NCI-H2171 treated with DMSO at 0.1 percent for 48 hours (cell line): Measurements from ENCODE around the gene TFF3.
A peak's percentile ranks its signal among the peaks of the same experiment; 100 is the strongest.

Source experiments
- DNase-seq: peaks from one replicate; lab custom pipeline; 2025; lab: John Stamatoyannopoulos, UW

Gene TFF3, protein sequence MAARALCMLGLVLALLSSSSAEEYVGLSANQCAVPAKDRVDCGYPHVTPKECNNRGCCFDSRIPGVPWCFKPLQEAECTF

DNA sequence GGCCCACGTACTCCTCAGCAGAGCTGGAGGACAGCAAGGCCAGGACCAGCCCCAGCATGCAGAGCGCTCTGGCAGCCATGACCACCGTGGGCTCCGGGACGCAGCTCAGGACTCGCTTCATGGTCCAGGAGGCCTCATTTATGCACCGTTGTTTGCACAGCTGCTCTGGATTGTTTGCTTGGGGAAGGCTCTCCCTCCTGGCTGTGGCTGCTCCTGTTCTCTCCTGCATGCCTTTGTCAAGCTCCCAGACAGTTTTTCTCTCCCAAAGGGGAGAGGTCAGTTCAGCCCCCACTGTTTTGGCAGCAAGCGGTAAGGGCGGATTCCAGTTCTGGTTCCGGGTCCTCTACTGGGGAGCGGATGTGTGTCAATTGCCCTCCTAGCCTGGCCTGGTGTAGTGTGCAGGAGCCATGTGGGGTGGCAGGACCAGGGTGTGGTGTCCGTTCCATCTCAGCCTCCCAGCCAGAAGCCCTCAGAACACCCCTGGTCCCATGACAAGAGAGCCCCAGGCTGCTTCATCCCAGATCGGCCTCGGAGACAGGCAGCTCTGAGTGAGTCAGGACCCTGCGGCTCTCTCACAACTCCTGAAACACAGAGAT, at the start of gene TFF3:
Gene TFF3 (minus strand): TSS at position 114 of the 596 bp plus-strand sequence. CDS start 35 bp downstream, at position 79.
- DNase-seq, result peak; percentile 50

DNA sequence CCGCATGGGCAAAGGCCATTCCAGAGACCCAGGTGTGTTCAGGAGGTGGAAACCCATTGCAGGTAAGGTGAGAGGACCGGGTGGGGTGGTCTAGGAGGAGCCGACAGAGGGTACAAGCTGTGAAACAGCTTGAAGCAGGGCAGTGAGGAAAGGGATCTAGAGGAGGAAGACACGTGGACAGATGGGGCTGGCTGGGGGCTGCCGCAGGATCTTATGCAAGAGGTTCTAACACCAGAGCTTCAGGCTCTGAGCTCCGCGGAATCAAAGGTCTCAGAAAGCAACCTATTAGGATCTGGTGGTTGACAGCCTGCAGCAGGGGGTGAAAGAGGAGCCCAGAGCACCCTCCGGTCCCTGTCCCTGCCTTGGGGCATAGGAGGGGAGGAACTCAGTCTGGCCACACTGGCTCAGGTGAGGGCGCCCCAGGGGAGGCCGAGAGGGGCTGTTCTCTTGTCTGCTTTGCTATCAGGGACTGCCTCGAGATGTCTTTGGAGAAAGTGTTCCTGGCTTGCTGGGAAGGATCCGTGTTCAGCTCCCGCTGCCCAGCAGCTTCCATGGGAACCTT, 49.2 kb upstream of the TFF3 start:
- DNase-seq, result peak; percentile 15

DNA sequence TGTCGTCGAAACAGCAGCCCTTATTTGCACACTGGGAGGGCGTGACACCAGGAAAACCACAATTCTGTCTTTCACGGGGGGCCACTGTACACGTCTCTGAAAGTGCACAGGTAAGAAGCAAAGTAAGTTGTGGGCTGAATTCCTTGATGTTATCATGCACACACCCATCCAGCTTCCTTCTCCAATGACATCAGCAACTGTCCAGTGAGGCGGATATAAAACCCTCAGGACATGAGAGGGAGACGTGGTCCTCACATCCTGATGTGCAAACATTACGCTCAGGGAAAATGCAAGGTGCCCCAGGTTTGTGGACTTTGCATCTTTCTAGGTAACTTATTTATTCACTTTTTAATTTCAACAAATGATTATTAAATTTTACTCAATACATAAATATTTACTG, 48.1 kb upstream of the TFF3 start:
- no peak for DNase-seq

DNA sequence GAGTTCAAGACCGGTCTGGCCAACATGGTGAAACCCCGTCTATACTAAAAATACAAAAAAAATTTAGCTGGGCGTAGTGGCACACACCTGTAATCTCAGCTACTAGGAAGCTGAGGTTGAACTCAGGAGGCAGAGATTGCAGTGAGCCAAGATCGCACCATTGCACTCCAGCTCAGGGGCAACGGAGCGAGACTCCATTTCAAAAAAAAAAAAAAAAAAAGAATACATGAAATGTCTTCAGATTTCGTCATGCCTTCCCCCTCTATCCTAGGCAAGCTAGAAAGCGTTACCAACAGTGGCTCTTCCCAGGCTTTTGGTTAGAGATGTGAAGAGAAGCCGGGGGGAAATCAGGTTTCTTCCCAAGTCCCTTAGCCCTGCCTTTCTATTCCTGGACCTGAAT, 47.5 kb upstream of the TFF3 start:
- DNase-seq, result peak; percentile 24

DNA sequence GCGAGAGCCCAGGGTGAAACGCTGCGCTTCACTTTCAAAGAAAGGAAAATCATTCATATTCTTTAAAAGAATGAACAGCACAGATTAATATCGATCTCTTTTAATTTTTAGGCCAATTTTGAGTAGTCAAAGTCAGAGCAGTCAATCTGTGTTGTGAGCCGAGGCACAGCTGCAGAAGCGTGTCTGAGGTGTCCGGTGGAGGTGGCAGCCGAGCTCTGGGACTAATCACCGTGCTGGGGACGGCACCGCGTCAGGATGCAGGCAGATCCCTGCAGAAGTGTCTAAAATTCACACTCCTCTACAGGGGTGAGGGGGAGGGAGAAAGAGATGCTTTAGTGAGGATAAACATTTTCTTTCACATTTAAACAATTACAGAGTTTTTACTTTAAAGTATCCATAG, 47.0 kb upstream of the TFF3 start:
- peak; percentile 32 for DNase-seq

DNA sequence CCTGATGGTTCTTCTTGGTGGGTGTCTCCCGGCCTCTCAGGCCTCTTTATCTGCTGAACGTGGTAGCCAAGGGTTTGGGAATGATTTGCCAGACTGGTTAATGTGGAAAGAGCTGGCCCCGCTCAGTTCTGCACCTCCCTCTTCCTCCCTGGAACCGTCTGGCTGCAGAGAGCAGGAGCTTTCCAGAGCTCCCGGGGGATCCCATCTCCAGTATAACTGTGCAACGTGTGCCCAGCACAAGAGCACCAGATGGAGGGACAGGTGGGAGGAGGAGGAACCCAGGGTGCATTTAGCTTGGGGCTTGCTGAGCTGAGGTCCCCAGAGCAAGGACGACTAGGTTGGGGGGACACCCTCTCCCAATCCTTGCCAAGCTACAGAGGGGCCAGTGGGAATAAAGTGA, 46.1 kb upstream of the TFF3 start:
- DNase-seq, result peak; percentile 98

DNA sequence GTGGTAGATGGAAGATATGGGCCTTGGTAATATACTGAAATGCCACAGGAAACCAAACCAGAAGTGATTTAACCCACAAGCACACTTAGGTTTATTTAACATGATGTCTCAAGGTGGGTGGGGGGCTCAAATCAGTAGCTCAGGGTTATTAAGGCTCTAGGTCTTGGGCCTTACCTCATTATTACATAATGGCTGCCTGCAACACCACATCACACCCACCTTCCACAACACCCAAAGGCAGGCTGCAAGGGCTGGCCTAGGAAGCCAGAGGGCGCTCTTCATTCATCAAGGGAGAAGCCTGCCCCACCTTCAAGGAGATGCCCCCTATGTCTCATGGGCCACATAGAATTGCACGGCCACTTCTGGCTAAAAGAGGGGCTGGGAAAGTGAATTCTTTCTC, 45.1 kb upstream of the TFF3 start:
- DNase-seq, result peak; percentile 25

DNA sequence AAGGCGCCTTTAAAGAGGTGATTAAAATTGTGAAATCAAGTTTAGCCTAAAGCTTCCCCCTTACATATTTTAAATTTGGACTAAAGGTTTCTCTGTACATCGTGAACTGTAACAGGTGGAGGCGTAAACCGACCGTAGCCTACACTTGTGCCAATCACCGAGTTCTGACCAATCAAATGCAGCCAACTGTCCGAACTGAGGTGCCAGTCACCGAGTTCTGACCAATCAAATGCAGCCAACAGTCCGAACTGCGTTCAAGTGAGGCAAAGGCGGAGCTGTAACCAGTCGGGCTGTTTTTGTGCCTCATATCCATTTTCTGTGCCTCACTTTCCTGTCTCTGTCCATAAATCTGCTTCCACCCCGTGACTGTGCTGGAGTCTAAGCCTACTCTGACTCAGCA, 43.7 kb upstream of the TFF3 start:
- DNase-seq, result no peak

DNA sequence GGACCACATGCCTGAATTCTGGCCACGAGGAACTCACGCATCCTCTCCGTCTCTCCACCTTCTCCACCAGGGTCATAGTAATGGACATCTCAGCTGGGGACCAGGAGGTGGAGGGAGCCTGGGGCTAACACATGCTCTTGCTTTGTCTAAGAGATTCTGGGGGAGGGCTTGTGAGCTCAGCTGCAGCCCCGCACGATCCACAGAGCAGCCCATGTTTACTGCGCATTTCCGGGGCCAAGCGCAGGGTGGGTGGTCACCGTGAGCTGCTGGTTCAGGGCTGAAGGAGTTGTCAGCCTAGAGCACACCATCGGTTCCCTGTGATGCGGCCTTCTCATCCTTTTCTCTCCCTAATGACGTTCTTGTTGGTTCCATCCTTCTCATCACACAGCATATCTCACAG, 43.1 kb upstream of the TFF3 start:
- no peak for DNase-seq

DNA sequence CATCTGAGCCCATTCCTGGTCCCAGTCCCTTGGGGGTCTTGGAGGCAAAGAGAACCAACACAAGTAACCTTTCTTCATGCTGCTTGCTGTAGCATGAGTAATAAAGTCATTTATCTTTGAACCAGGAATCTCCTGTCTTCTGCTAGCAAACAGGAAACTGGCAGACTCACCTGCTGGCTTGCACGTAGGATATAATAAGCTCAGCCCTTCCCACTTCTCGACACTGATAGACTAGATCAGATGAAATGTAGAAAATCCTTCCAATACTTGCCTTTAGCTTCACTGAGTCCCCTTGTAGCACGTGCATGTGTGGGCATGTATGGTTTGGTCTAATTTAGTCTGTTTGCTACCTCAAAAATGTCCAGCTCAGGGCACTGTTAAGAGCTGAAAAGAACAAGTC, 42.1 kb upstream of the TFF3 start:
- DNase-seq, result no peak

DNA sequence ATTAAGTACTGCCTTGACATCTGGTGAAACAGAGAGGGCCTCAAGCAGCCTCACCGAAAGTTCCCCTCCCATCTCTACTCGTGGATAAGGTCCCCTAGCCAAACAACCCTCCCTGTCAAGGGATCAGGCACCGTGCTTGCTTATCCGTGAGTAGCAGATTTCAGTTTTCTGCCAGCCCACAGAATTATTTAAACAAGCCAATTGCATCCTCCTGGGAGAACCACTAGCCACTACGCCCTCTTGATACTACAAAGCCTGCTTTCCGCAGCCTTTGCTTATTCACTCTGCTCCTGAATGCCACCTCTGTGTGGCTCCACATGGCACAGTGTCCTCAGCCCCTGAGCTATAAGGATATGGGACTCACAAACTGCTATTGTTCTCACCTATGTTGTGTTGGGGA, 41.4 kb upstream of the TFF3 start:
- DNase-seq, result no peak

DNA sequence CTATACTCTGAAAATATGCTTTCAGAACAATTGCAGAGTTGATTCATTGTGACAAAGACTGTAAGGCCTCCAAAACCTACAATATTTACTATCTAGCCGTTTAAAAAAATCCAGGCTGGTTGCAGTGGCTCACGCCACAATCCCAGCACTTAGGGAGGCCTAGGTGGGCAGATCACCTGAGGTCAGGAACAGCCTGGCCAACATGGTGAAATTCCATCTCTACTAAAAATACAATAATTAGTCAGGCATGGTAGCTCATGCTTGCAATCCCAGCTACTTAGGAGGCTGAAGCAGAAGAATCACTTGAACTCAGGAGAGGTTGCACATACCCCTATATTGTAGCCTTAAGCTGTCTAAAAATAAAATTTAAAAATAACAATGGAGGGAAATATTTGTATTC, 40.8 kb upstream of the TFF3 start:
- DNase-seq, result peak; percentile 33

DNA sequence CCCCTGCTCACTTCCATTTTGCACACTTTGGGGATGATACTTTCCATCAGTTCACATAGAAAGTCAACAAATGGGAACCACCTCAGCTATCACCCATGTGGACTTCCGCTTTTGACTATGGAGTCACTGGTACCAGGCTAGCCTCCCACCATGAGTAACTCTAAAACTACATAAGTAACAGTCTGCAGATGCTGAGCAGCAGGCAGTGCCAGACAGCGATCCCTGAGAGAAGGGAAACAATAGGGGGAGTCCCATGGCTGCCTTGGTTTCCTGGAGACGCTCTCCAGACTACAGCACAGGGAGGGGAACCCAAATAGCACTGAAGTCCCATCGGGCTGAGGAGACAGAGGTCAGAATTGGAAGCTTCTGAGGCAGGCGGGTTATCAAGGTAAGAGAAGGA, 38.4 kb upstream of the TFF3 start:
- DNase-seq, result no peak

DNA sequence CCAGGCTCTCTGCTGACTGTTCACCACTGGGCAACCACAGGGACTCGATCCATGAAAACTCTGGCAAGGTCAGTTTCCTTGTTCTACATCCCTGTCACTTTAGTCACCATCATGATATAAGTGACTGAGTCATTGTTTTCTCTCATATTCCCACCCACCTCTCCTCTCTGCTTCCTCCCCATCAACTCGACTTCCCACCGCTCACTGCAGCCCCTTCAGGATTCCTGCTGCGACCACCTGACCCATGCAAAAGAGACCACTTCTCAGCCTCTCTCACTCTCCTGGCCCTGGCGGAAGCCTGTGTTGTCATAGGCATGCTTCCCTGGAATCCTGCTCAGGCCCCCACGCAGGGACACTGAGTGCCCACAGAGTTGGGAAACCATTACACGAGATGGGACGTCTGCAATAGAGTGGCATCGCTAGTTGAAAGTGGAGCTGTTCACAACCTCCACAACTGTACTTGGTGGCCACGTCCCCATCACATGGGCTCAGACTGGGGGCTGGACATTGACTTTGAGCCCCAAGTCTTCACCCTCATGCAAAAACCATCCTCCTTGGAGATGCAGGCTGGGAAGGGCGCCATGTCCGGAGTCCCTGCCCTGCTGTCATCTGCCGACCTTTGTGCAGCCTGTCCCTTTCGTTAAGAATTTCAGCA, 37.4 kb upstream of the TFF3 start:
- no peak for DNase-seq

DNA sequence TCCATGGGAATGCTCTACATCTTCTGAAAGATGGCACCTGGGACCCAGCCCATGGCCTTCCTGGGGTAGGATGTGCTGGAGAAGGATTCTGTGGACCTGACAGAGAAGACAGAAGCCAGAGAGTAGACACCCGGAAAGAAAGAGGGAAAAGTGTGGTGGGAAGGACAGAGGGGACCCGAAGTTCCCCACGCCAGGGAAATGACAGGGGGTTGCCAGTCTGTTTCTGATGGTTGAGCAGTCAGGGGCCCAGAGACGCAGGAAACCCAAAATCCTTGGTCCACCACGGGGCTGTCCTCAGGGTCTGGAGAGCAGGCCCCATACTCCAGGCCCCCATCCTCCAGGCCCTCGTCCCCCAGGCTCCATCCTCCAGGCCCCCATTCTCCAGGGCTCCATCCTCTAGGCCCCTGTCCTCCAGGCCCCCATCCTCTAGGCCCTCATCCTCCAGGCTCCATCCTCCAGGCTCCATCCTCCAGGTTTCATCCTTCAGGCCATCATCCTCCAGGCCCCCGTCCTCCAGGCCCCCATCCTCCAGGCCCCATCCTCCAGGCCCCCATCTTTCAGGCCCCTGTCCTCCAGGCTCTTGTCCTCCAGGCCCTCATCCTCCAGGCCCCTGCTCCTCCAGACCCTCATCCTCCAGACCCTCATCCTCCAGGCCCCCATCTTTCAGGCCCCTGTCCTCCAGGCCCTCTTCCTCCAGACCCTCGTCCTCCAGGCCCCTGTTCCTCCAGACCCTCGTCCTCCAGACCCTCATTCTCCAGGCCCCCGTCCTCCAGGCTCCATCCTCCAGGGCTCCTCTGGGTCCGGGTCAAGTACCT, 36.6 kb upstream of the TFF3 start:
- no peak for DNase-seq

DNA sequence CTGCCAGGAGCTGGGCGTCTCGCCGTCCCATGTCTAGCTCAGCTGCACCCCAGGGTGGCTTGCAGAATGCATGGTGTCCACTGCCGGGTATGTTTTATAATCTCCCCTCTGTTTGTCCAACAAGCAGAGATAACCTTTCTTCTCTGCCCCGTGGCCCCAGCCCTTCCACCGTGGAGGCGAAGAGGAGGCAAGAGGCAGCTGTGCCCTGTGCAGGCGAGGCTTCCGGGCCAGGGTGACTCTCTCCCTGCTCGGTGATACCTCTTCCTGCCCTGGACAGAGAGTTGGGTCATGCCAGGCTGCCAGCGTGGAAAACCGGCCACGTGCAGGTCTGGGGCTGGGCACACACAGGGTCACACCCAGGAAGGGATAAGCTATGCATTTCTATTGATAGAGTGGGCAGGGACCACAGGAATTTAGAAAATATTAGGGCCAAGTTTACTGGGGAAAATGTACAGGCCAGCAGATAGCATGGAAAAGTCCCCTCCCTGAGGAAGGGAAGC, 35.8 kb upstream of the TFF3 start, which contains the start of gene TFF2:
Gene TFF2 (minus strand): TSS at position 68 of the 500 bp plus-strand sequence. CDS start 37 bp downstream, at position 31.
- DNase-seq, result no peak

DNA sequence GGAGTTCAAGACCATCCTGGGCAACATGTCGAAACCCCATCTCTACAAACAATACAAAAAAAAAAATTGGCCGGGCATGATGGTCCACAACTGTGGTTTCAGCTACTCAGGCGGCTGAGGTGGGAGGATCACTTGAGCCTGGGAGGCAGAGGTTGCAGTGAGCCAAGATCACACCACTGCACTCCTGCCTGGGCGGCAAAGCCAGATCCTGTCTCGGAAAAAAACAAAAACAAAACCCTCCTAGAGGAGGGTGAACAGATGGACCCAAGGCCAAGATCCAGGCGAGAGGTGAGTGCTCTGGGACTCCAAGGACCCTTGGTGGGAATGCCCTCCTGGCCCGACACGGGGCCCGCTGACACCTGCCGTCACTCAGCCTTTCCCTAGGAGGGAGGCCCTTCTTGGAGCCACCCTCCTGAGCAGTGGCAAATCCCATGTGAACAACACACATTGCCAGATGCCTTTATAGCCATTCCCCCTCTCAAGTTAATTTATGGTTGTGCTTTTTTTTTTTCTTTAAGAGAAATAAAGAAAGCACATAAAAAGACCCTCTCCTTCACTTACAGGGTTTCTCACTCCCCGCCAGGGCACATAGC, 35.2 kb upstream of the TFF3 start:
- peak; percentile 57 for DNase-seq

DNA sequence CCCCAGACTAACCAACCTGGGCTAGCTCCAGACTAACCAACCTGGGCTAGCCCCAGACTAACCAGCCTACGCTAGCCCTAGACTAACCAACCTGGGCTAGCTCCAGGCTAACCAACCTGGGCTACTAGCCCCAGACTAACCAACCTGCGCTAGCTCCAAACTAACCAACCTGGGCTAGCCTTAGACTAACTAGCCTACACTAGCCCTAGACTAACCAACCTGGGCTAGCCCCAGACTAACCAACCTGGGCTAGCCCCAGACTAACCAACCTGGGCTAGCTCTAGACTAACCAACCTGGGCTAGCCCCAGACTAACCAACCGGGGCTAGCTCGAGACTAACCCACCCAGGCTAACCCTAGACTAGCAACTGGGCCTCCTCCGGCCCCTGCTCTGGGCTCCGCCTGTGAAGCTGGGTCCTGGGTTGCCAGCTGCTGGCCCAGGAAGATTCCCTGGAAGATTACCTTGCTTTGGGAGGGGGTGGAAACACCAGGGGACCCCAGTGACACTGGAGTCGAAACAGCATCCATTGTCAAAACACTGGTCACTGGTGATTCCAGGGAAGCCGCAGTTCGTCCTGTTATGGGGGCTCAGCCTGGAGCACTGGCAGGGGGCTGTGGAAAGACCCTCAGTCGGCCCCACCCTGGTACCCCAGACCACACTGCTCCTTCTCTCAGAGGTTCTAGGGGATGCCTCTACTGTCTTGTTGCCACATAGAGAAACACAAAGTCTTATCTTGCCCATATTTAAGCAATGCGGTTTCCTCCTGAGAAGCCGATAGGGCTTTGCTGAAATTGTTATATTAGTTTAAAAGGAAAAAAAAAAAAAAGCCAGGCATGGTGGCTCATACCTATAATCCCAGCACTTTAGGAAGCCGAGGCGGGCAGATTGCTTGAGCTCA, 34.5 kb upstream of the TFF3 start:
- no peak for DNase-seq

DNA sequence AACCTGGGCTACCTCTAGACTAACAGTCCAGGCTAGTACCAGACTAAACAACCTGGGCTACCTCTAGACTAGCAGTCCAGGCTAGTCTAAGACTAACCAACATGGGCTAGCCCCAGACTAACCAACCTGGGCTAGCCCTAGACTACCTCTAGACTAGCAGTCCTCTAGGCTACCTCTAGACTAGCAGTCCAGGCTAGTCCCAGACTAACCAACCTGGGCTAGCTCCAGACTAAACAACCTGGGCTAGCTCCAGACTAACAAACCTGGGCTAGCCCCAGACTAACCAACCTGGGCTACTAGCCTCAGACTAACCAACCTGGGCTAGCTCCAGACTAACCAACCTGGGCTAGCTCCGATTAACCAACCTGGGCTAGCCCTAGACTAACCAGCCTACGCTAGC, 33.6 kb upstream of the TFF3 start:
- DNase-seq, result no peak

DNA sequence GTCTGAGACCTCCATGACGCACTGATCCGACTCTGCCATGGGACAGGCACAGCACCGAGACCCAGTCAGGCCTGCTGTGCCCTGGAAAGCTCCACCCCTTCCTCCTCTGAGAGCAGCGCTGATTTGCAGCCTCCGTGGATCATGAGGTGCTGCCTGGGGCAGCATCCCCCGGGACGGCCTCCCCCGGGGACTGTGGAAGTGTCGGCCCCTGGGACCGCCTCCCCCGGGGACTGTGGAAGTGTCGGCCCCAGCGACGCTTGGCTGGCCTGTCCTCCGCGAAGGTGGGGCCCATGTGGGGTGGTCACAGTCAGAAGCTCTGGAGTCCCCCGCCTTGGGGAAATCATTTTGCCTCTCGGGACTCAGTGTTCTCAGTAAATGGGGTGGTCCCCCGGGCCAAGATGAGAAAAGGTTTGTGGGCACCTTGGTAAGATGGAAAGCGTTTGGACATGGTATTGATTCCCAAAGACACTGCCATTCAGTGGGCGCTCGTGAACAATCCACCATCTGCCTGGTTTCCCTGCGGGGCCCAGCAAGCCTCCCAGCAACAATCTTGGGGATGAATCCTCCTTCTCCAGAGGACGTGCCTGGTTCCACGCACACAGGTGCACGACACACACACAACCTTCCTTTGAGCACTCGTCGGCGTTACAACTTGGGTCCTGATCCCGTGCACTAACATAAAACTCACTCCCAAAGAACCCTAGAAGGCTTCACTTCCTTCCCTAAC, 32.6 kb upstream of the TFF3 start:
- DNase-seq, result no peak
